HL-60 (cell line): ENCODE results near the gene OR52A1.

Experiments used
- DNase-seq, 2 experiments: peaks; one replicate each; pipeline ENCODE4 v3.0.0-alpha.2; 2010 to 2020; ENCODE audit warnings: low read depth in 1 of 2, low spot score in 1 of 2
- H3K27ac ChIP-seq: fragments of 250-450 bp; sonication (Bioruptor Pico); replicated peaks from 2 replicates; pipeline ENCODE4 v1.5.1; 2020; ENCODE audit warnings: mild to moderate bottlenecking, moderate library complexity
- H3K27me3 ChIP-seq: fragments of 250-450 bp; sonication (Bioruptor Pico); 2 replicates; pipeline ENCODE4 v1.5.1; 2021; ENCODE audit warnings: mild to moderate bottlenecking, moderate library complexity; ENCODE audit not compliant: insufficient read depth, poor library complexity, severe bottlenecking
- H3K4me3 ChIP-seq: replicated peaks from 2 replicates; pipeline ENCODE4 v1.5.1; 2011; ENCODE audit warnings: mild to moderate bottlenecking, control low read depth, low read length; ENCODE audit not compliant: insufficient read depth
- CTCF ChIP-seq: IDR thresholded peaks from one replicate; pipeline ENCODE4 v1.5.1; 2011; ENCODE audit warnings: low read length, control low read depth, inconsistent platforms; ENCODE audit not compliant: insufficient read depth
- GABPA ChIP-seq: IDR thresholded peaks from 2 replicates; pipeline ENCODE4 v1.6.1; 2012; ENCODE audit warnings: low read depth
- POLR2AphosphoS5 ChIP-seq: IDR thresholded peaks from 2 replicates; pipeline ENCODE4 v1.6.1; 2012; ENCODE audit warnings: low read depth
- REST ChIP-seq: IDR thresholded peaks from 2 replicates; pipeline ENCODE4 v1.6.1; 2012; ENCODE audit warnings: low read depth; ENCODE audit not compliant: insufficient replicate concordance
- SPI1 ChIP-seq: IDR thresholded peaks from 2 replicates; pipeline ENCODE4 v1.6.1; 2012; ENCODE audit warnings: low read depth, mild to moderate bottlenecking, borderline replicate concordance
- long read RNA-seq: library from polyadenylated mRNA; unstranded; transcript quantifications from one replicate; pipeline ENCODE4 v2.0.0, GENCODE V29; 2020

The OR52A1 gene
- long read RNA-seq: 0 reads

- DNase-seq: no peak
- H3K27me3 ChIP-seq: no peaks in the 10 kb centered on the region
- H3K27ac ChIP-seq: no peak within 1 kb of the TSS
- no peak within 1 kb of the TSS for H3K4me3 ChIP-seq
- no peak for TF ChIP-seq POLR2AphosphoS5
- no peak for TF ChIP-seq CTCF
- no peak for TF ChIP-seq GABPA
- TF ChIP-seq SPI1: no peak
- TF ChIP-seq REST: no peak
Observed at GRCh38 chr11:5154657-5155056, at the start of gene OR52A1. OR52A1 (minus strand) TSS chr11:5154757; CDS start chr11:5152369, 2,388 bp downstream.

GRCh38 chr11:5203366-5203765 lies 48.8 kb upstream of the OR52A1 start:
- no peak for TF ChIP-seq SPI1
- no peak for TF ChIP-seq CTCF
- no peak for TF ChIP-seq POLR2AphosphoS5
- TF ChIP-seq REST: no peak
- no peak for TF ChIP-seq GABPA
- Histone ChIP-seq H3K27ac (no peak overlapping the region), H3K27me3 (no peaks in the 10 kb centered on the region), H3K4me3 (no peak overlapping the region)
- DNase-seq: no peak

- DNase-seq: no peak
- H3K4me3 ChIP-seq: no peak within 1 kb of the TSS
- no peaks in the 10 kb centered on the region for H3K27me3 ChIP-seq
- no peak for TF ChIP-seq REST
- no peak within 1 kb of the TSS for H3K27ac ChIP-seq
Observed at GRCh38 chr11:5200582-5200981, 46.0 kb upstream of the OR52A1 start, which contains the start of gene OR51V1. OR51V1 (minus strand) TSS chr11:5200682; CDS start chr11:5200682, 0 bp downstream.

- no peaks in the 10 kb centered on the region for H3K27me3 ChIP-seq
- H3K27ac ChIP-seq: no peak overlapping the region
- TF ChIP-seq SPI1 (no peak), CTCF (no peak), GABPA (no peak), REST (no peak), POLR2AphosphoS5 (no peak)
- DNase-seq: no peak
- H3K4me3 ChIP-seq: no peak overlapping the region
Observed at GRCh38 chr11:5198285-5198684, 43.7 kb upstream of the OR52A1 start.
